K562 (cell line): Measurements from ENCODE around the gene ELSPBP1. TPM values are rescaled to one million over a fixed set of nuclear protein-coding genes. Genes with fewer than 3 reads are reported as not detected.

Source experiments
- C11orf30 ChIP-seq: fragments of 450-650 bp; IDR thresholded peaks from 2 replicates; pipeline ENCODE4 v1.6.1; 2016; ENCODE audit warnings: low read depth, mild to moderate bottlenecking
- CEBPB ChIP-seq: fragments of 450-650 bp; IDR thresholded peaks from 2 replicates; pipeline ENCODE4 v1.6.1; 2016; ENCODE audit warnings: missing genetic modification characterization, missing compliant biosample characterization
- CHD2 ChIP-seq: IDR thresholded peaks from 2 replicates; pipeline ENCODE4 v1.6.1; 2011; ENCODE audit warnings: low read depth, low read length
- EGR1 ChIP-seq: fragments of 450-650 bp; conservative IDR thresholded peaks from 2 replicates; pipeline ENCODE4 v1.6.1; 2017; ENCODE audit warnings: mild to moderate bottlenecking
- ETV5 ChIP-seq: sonication (generic); formaldehyde crosslinking; IDR thresholded peaks from 2 replicates; pipeline ENCODE4 v1.4.0; 2020; ENCODE audit warnings: low read depth, mild to moderate bottlenecking, missing genetic modification reagents
- HDAC1 ChIP-seq, 2 experiments: fragments of 450-650 bp; IDR thresholded peaks; 2 replicates each; pipeline ENCODE4 v1.6.1; 2016 to 2017; ENCODE audit warnings: inconsistent platforms in 1 of 2, mild to moderate bottlenecking in 1 of 2, moderate library complexity in 1 of 2
- MAFG ChIP-seq: fragments of 450-650 bp; conservative IDR thresholded peaks from 2 replicates; pipeline ENCODE4 v1.6.1; 2016; ENCODE audit warnings: missing genetic modification characterization, missing compliant biosample characterization
- MAZ ChIP-seq, 2 experiments: fragments of 450-650 bp in 1 of 2; sonication (generic) in 1 of 2; formaldehyde crosslinking; IDR thresholded peaks in 1 of 2; conservative IDR thresholded peaks in 1 of 2; 2 replicates each; pipeline versions ENCODE4 v1.4.0 to v1.5.0; 2020; ENCODE audit warnings: mild to moderate bottlenecking in 1 of 2, missing genetic modification reagents in 1 of 2
- MED1 ChIP-seq: sonication (generic); formaldehyde crosslinking; IDR thresholded peaks from 2 replicates; pipeline ENCODE4 v1.8.1; 2023; ENCODE audit warnings: missing genetic modification reagents, borderline replicate concordance
- NFE2 ChIP-seq: IDR thresholded peaks from 2 replicates; pipeline ENCODE4 v1.6.1; 2014; ENCODE audit warnings: antibody characterized with exemption, low read depth
- NFE2L1 ChIP-seq: fragments of 450-650 bp; IDR thresholded peaks from 2 replicates; pipeline ENCODE4 v1.6.1; 2016; ENCODE audit warnings: missing genetic modification characterization, low read depth, mild to moderate bottlenecking, missing compliant biosample characterization, moderate library complexity, borderline replicate concordance
- POLR3G ChIP-seq: IDR thresholded peaks from 2 replicates; pipeline ENCODE4 v1.6.1; 2011; ENCODE audit not compliant: insufficient read length, insufficient replicate concordance; ENCODE audit errors: extremely low read depth
- RBFOX2 ChIP-seq: fragments of 200-400 bp; formaldehyde crosslinking; IDR thresholded peaks from 2 replicates; pipeline ENCODE4 v1.6.1; 2017; ENCODE audit warnings: low read depth, mild to moderate bottlenecking, low read length, moderate library complexity
- RBM17 ChIP-seq: fragments of 200-400 bp; formaldehyde crosslinking; IDR thresholded peaks from 2 replicates; pipeline ENCODE4 v1.6.1; 2017; ENCODE audit warnings: low read depth, mild to moderate bottlenecking, low read length, borderline replicate concordance
- RBM25 ChIP-seq: fragments of 200-400 bp; formaldehyde crosslinking; IDR thresholded peaks from 2 replicates; pipeline ENCODE4 v1.6.1; 2018; ENCODE audit warnings: low read length, low read depth, moderate library complexity; ENCODE audit not compliant: severe bottlenecking
- SAP30 ChIP-seq: fragments of 200-600 bp; sonication (generic); IDR thresholded peaks from 2 replicates; pipeline ENCODE4 v1.6.1; 2012; ENCODE audit warnings: borderline replicate concordance, low read depth, mild to moderate bottlenecking, moderate library complexity, low read length, control low read depth, inconsistent platforms; ENCODE audit not compliant: insufficient read depth, poor library complexity, severe bottlenecking
- SIX5 ChIP-seq, 2 experiments: IDR thresholded peaks; 2 replicates each; pipeline ENCODE4 v1.6.1; 2011; ENCODE audit warnings: low read length in 2 of 2, borderline replicate concordance in 1 of 2, low read depth in 1 of 2, mild to moderate bottlenecking in 1 of 2, moderate library complexity in 1 of 2; ENCODE audit not compliant: insufficient read depth in 1 of 2
- TRIM24 ChIP-seq, 2 experiments: fragments of 450-650 bp; IDR thresholded peaks; 2 replicates each; pipeline ENCODE4 v1.6.1; 2016
- ZNF707 ChIP-seq: fragments of 250-450 bp; sonication (Bioruptor Pico); conservative IDR thresholded peaks from 2 replicates; pipeline ENCODE4 v1.8.0; 2022; ENCODE audit warnings: inconsistent platforms, mild to moderate bottlenecking, moderate library complexity
- polyA plus RNA-seq, 8 experiments: library from polyadenylated mRNA; depleted of rRNA in 4 of 8; stranded (reverse) in 5 of 8; unstranded in 3 of 8; fragments of >200 nt; fragmentation: Nextera tagmentation in 2 of 8; fragmentation: Illumina TruSeq in 1 of 8; extraction: Ambion mirVana in 2 of 8; extraction: Trizol in 1 of 8; gene quantifications; 2 replicates each; pipeline versions ENCODE4 v1.2.1 to v1.2.3, GENCODE V29; 2011 to 2014; ENCODE audit warnings: inconsistent platforms in 1 of 8, missing spikeins in 1 of 8
- total RNA-seq, 7 experiments: library from RNA; depleted of rRNA in 6 of 7; stranded (reverse); fragments of >200 nt in 6 of 7; fragmentation: Illumina TruSeq in 2 of 7; extraction: Trizol in 2 of 7; gene quantifications; 2 replicates each; pipeline versions ENCODE4 v1.2.1 to v1.2.3, GENCODE V29; 2011 to 2021; ENCODE audit warnings: low replicate concordance in 1 of 7
- TF ChIP-seq, protein P1 (sequence below): IDR thresholded peaks from 2 replicates; pipeline ENCODE4 v1.6.1; 2016; ENCODE audit warnings: missing genetic modification characterization, missing compliant biosample characterization
- TF ChIP-seq, protein P2 (sequence below): sonication (generic); formaldehyde crosslinking; IDR thresholded peaks from 2 replicates; pipeline ENCODE4 v1.8.0; 2022; ENCODE audit warnings: mild to moderate bottlenecking, low read depth, missing genetic modification reagents
- TF ChIP-seq, protein P3 (sequence below), 2 experiments: fragments of 150-350 bp in 1 of 2; IDR thresholded peaks; 2 replicates each; pipeline ENCODE4 v1.6.1; 2012 to 2016; ENCODE audit warnings: low read depth in 2 of 2, low read length in 2 of 2, mild to moderate bottlenecking in 1 of 2, moderate library complexity in 1 of 2

ELSPBP1 gene
- total and polyA plus RNA-seq, 9 of the 15 experiments (the other 6 are each of a cell fraction or from before 2014, with no cell fraction given) = not detected

DNA sequence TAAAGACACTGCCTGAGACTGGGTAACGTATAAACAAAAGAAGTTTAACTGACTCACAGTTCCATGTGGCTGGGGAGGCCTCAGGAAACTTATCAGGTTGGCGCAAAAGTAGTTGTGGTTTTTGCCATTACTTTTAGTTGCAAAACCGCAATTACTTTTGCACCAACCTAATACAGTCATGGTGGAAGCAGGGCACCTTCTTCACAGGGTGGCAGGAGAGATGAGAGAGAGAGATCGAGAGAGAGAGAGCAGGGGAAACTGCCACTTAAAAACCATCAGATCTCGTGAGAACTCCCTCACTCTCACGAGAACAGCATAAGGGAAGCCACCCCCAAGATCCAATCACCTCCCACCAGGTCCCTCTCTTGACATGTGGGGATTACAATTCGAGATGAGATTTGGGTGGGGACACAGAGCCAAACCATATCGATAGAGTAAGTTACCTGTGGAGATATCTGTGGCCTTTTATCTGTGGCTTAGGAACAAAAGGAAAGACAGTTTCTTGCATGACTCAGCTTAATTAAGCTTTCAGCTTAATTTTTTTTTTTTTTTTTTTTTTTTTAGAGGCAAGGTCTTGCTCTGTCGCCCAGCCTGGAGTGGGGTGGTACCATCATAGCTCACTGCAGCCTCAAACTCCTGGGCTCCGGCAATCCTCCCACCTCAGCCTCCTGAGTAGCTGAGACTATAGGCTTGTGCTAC, 57.1 kb downstream of the ELSPBP1 start (continued):
- TF ChIP-seq, protein P1, sequence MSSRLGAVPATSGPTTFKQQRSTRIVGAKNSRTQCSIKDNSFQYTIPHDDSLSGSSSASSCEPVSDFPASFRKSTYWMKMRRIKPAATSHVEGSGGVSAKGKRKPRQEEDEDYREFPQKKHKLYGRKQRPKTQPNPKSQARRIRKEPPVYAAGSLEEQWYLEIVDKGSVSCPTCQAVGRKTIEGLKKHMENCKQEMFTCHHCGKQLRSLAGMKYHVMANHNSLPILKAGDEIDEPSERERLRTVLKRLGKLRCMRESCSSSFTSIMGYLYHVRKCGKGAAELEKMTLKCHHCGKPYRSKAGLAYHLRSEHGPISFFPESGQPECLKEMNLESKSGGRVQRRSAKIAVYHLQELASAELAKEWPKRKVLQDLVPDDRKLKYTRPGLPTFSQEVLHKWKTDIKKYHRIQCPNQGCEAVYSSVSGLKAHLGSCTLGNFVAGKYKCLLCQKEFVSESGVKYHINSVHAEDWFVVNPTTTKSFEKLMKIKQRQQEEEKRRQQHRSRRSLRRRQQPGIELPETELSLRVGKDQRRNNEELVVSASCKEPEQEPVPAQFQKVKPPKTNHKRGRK (tag) = no peak
- no peak for TF ChIP-seq ZNF707 (CRISPR knock-in tag)
- TF ChIP-seq, protein P2, sequence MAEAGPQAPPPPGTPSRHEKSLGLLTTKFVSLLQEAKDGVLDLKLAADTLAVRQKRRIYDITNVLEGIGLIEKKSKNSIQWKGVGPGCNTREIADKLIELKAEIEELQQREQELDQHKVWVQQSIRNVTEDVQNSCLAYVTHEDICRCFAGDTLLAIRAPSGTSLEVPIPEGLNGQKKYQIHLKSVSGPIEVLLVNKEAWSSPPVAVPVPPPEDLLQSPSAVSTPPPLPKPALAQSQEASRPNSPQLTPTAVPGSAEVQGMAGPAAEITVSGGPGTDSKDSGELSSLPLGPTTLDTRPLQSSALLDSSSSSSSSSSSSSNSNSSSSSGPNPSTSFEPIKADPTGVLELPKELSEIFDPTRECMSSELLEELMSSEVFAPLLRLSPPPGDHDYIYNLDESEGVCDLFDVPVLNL = no peak
- TF ChIP-seq NFE2L1 = peak; percentile 55; the same call in 1 of the 2 replicates
- TF ChIP-seq EGR1 = no peak
- TF ChIP-seq C11orf30 = peak; percentile 50; the same call in 1 of the 2 replicates
- no peak for TF ChIP-seq RBFOX2
- no peak for TF ChIP-seq MED1 (CRISPR knock-in tag)
- TF ChIP-seq POLR3G = no peak
- TF ChIP-seq SIX5 (IDR thresholded peaks at IDR 0.05; ENCODE audit: borderline replicate concordance in 1 of 2, insufficient read depth in 1 of 2, low read depth in 1 of 2, low read length in 2 of 2) = no peak
- TF ChIP-seq MAZ (CRISPR knock-in tag; conservative IDR thresholded peaks at IDR 0.05 in 1 of 2, IDR thresholded peaks at IDR 0.05 in 1 of 2) = no peak
- TF ChIP-seq RBM25 = peak; percentile 17
- peak; percentile 85 for TF ChIP-seq CHD2
- no peak for TF ChIP-seq SAP30
- TF ChIP-seq, protein P3, sequence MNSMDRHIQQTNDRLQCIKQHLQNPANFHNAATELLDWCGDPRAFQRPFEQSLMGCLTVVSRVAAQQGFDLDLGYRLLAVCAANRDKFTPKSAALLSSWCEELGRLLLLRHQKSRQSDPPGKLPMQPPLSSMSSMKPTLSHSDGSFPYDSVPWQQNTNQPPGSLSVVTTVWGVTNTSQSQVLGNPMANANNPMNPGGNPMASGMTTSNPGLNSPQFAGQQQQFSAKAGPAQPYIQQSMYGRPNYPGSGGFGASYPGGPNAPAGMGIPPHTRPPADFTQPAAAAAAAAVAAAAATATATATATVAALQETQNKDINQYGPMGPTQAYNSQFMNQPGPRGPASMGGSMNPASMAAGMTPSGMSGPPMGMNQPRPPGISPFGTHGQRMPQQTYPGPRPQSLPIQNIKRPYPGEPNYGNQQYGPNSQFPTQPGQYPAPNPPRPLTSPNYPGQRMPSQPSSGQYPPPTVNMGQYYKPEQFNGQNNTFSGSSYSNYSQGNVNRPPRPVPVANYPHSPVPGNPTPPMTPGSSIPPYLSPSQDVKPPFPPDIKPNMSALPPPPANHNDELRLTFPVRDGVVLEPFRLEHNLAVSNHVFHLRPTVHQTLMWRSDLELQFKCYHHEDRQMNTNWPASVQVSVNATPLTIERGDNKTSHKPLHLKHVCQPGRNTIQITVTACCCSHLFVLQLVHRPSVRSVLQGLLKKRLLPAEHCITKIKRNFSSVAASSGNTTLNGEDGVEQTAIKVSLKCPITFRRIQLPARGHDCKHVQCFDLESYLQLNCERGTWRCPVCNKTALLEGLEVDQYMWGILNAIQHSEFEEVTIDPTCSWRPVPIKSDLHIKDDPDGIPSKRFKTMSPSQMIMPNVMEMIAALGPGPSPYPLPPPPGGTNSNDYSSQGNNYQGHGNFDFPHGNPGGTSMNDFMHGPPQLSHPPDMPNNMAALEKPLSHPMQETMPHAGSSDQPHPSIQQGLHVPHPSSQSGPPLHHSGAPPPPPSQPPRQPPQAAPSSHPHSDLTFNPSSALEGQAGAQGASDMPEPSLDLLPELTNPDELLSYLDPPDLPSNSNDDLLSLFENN (IDR thresholded peaks at IDR 0.05; ENCODE audit: low read depth in 2 of 2, low read length in 2 of 2) = no peak
- TF ChIP-seq TRIM24 (IDR thresholded peaks at IDR 0.05) = peak; percentile 37 to 53; a peak in 1 of 4 replicates
- peak; percentile 36; the same call in 1 of the 2 replicates for TF ChIP-seq NFE2
- peak; percentile 71; the same call in 1 of the 2 replicates for TF ChIP-seq MAFG (tag)
- no peak for TF ChIP-seq RBM17
- no peak for TF ChIP-seq CEBPB (tag)
- TF ChIP-seq HDAC1 (IDR thresholded peaks at IDR 0.05) = no peak
- TF ChIP-seq ETV5 (CRISPR knock-in tag) = no peak
